ENCODE measurements around the gene PTPRF.

PTPRF gene

GRCh38 chr1:43556782-43557181, 26.1 kb downstream of the PTPRF start:
- DNase-seq = no peak

DNA sequence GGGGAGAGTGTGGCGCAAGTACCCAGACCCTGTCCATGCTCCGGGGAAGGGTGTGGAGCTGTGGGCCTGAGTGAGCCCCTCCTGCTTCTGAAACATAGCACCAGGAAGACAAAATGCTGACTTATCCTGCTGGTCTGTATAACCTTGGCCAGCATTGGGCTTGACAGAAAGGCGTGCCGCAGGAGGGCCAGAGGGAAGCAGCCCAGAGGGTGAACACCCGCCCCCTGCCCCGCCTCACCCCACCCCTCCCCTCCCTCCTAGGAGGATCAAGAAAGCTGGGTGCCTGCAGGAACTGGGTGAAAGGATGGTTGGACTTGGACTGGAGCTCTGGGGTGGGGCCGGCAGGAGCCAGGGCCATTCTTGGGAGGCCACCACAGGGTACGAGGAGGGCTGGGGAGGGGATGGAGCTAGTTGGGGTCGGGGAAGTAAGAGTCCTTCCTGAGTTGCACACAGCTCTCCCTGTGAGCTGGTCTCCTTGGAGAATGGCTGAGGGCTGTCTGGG, 27.1 kb downstream of the PTPRF start:
- no peak for DNase-seq

DNA sequence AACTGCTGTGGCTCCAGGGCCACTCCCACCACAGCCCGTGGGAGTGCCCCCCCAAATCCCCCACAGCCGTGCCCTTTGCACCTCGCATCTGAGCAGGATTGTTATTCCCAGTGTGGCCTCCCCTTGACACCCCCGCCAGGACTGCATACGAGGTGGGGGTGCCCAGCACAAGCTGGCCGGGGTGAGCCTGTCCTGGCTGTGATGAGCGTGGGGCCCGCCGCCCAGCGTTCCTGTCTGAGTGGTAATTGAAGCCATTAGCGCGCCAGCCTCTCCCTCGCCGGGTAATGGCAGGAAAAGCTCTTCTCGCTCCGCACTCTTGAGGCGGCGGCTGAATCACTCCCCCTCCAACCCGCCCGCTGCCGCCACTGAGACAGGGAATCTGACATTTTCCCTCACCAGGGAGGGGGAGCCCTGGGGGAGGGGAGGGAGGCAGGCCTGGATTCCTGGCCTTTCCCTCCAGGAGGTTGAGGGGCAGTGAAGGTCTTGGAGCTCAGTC, 27.7 kb downstream of the PTPRF start:
- DNase-seq = peak; percentile 91

DNA sequence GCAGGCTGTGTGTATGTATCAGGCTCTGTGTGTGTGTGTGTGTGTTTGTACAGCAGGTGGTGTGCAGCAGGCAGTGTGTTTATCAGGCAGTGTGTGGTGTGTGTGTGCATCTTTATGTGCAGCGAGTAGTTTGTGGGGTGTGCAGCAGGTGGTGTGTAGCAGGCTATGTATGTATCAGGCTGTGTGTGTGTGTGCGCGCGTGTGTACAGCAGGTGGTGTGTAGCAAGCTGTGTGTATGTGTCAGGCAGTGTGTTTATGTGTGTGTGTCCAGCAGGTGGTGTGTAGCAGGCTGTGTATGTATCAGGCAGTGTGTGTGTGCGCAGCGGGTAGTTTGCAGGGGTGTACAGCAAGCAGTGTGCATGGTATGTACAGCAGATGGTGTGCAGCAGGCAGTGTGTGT, 29.0 kb downstream of the PTPRF start:
- no peak for DNase-seq

DNA sequence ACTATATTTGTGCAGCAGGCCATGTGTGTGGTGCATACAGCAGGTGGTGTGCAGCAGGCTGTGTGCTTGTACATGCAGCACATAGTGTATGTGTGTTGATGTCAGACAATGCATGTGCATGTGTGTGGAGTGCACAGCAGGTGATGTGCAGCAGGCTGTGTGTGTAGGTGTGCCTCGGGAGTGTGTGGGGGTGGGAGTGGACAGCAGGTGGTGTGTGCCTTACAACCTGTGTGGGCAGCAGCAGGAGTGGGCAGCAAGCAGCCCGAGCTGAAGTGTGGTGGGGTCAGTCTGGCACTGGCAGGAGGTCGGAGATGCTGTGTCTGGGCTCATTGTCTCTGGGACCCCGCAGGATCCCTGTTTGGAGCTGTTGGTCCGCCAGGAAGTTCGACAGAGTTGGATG, 29.6 kb downstream of the PTPRF start:
- DNase-seq = no peak

DNA sequence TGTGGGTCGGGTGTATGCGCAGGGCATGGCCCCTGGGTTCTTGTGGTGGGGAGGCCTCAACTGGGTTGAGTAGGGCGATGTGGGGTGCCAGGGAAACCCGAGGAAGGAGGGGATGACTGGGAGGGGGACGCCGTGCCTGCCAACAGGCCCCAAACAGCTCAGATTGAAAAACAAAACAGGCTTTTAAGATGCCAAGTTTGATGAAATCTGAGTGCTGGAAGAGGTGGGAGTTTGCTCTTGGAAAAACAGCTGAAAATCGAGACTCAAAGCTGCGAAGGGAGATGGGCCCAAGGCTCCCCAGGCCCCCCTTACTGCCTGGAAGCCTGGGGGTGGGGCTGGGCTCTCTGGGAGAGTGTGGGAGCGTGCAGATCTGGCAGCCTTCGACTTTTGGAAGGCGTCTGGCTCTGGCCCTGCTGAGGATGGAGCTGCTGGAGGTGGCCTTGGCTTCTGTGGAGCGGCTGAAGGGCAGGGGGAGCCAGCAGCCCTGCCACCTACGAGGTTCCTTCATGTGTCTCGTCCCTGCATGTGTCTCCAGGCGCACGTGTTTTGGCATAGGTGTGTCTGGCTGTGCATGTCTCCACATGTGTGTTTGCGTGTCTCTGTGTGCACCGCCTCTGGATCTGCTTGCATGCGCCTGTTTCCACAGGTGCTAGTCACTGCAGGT, 33.3 kb downstream of the PTPRF start:
- no peak for DNase-seq

GRCh38 chr1:43564551-43565348, 34.1 kb downstream of the PTPRF start:
- DNase-seq = no peak

- no peak for DNase-seq
Observed at GRCh38 chr1:43565600-43566360, 35.1 kb downstream of the PTPRF start.

DNA sequence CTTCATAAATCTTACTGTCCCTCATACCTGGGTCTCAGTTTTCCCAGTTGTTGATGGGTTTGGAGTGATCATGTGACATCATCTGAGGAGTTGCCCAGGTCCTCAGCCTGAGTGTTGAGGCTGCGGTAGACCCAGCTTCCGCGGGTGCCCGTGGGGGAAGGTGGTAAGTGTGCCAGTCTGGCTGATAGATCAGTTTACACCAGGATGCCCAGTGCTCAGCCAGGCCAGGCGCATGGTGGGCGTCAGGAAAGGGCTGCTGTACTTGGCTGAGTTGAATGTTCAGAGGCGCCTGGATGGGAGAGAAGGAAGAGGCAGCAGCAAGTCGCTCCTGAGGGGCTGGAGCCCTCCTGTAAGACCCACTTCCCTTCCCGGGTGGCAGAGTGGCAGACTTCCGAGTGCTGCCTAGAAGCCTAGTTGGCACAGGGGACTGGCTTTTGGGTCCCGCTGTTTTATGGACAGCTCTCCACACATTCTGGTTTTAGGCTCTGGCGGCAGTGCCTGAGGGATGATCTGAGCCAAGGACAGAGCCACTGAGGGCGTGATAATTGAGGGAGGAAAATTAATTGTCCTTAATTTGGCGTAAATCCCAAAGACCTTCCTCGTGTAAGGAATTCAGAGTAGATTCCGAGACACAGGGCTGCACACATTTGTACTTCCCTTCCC, 35.8 kb downstream of the PTPRF start:
- DNase-seq = no peak

- no peak for DNase-seq
Observed at GRCh38 chr1:43569175-43569574, 38.5 kb downstream of the PTPRF start.

DNA sequence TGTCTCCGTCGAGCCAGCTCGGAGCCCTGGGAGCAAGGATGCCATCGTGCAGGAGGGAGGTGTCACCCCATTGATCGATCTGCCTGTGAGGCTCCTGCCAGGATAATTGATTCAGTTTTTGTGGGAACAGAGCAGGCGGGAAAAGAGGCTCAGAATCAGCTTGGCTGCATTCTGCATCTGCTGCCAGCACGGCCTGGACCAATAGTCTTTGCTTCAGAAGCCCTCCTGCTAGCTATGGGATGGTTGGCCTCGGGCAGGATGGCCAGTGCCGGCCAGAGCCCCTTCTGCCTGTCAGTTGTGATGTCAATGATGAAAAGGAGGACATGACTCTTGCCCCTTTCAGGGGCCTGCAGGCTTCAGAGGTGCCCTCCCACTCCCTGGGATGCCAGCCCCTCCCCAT, 39.6 kb downstream of the PTPRF start:
- DNase-seq = no peak

- no peak for DNase-seq
Observed at GRCh38 chr1:43570715-43571114, 40.0 kb downstream of the PTPRF start.

GRCh38 chr1:43572084-43572483, 41.4 kb downstream of the PTPRF start:
- no peak for DNase-seq

DNA sequence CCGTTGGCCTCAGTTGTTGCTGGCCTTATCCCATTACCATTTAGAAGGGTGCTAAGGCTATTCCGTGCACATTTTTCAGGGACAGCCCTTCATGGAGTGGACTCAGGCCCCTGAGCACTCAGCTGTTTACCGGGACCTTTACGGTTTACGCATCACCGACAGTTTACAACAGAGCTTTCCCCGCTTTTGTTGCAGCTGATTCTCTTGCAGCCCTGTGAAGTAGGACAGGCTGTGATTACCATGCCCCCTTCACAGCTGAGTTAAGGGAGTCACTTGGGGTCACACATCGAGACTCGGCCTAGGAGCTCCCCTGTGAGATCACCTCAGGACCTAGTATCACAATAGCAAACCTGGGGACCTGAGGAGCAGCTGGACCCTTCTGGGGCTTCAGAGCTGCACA, 41.9 kb downstream of the PTPRF start:
- DNase-seq = no peak

GRCh38 chr1:43573066-43573800, 42.5 kb downstream of the PTPRF start:
- no peak for DNase-seq

GRCh38 chr1:43576521-43576920, 45.8 kb downstream of the PTPRF start:
- DNase-seq = no peak

- DNase-seq = no peak
Observed at GRCh38 chr1:43577655-43578542, 47.2 kb downstream of the PTPRF start.

DNA sequence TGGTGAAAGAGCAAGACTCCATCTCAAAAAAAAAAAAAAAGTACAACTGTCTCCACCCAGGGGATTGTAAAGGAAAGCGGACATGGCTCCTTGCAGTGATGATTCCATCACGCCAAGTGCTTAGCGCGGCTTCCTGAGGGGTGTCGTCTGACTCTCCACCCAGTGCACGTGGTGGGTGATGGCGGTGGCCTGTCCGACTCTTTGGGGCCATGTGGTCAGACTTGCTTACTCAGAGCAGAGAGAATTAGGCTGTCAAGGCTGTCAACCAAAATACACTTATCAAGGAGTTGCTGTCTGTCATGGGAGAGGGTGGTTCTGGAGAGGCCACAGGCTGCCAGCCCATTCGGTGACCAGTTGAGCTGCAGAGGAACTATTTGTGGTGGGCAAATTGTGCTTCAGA, 49.4 kb downstream of the PTPRF start:
- DNase-seq = no peak

GRCh38 chr1:43582162-43582566, 51.5 kb downstream of the PTPRF start:
- DNase-seq = peak; percentile 77

DNA sequence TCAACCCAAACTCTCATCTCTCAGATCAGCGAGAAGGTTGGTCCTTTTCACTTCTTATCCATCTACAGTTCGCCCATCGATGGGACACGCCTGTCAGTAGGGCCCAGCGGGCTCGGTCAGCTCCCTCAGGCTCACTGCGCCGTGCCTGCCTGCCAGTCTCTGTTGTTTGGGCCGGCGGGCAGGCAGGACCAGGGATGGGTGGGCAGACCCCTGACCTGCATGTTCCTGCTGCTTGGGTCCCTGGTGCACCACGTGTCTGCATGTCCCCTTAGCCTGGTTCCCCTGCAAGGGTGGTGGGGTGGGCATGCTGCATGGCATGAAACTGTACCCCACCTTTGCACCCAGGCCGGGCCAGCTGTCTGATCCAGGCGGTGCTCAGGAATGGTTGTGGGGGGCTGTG, 52.4 kb downstream of the PTPRF start:
- no peak for DNase-seq

DNA sequence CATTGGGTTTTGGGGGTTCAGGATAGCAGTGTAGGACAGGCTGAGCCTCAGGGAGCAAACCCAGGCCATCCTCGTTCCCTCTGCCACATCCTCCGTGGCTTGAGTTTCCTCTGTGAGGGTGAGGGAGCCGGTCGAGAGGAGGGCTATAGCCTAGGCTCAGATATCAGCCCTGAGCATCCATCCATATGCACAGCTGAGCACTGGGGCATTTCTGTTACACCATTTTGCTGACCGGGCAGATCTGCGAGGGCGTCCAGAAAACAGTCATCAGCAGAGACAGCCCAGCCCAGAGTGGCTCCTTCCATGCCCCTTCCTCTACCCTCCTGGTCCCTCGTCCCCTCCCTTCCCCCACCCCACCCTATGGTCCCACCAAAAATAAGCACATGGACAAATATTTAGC, 53.5 kb downstream of the PTPRF start:
- DNase-seq = no peak

Data from NCI-H2107 (cell line).